ENCODE results near the gene C1orf116. TPM values are rescaled to one million over a fixed set of nuclear protein-coding genes. Genes with fewer than 3 reads are reported as not detected.

The C1orf116 gene
- total RNA-seq, 1 experiment from 2014 or later: under 0.01 TPM

GRCh38 chr1:206998816-206999215 lies 33.7 kb downstream of the C1orf116 start:
- DNase-seq (ENCODE audit: low read depth): no peak

DNA sequence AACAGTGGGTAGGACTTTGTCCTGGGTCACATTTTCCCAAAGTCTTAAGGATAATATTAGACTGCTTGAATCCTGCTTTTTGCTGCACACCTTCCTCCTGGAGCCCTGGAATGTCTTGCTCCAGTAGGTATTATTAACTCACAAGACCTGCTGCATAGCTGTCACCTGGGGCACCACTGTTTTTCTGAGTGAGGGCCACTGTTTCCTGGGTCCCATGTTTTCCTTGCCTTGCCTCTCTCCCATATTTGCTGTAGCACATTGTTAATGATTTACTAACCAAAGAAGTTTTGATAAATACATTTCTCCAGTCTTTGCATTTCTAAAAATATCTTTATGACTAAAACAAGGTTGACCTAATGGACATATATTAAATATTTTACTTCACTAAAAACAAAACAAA lies 39.8 kb downstream of the C1orf116 start:
- DNase-seq (ENCODE audit: low read depth): no peak

DNA sequence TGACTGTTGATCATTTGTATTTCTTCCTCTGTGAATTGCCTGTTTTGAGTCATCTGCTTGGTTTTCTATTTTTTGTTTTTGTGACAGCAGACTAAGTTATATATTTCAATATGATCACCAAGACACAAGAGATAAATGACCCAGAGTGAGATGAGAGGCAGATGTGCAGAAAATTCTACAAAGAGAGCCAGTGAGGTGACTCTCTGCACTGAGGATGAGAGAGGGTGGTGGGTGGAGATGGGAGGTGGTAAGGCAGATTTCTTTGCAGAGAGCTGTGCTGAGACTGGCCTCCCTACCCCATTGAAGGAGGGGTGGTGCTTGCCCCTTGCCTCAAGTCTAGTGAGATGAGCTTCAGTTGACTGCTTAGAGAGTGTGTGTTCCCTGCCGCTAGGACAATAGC lies 44.7 kb downstream of the C1orf116 start:
- DNase-seq (ENCODE audit: low read depth): no peak

DNA sequence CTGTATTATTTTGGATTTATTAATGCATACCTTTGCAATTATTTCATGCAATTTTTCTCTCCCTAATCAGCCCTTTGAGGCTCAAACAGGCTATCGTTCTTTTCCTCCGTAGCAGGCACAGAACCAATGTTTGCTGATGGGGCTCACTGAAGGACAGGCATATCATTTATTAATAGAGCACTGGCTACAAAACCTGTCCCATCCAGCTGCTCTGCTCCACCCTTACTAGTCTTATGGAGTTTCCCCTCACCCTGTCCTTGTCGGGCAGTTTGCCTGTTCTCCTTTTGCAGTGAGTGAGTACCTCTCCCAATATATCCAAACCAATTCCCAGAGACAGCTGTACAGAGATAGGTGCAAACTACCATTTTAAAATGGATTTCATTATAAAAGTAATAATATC lies 45.7 kb downstream of the C1orf116 start:
- DNase-seq (ENCODE audit: low read depth): no peak

- no peak for DNase-seq (ENCODE audit: low read depth)
Measured at GRCh38 chr1:206986402-206986801, 46.2 kb downstream of the C1orf116 start.

DNA sequence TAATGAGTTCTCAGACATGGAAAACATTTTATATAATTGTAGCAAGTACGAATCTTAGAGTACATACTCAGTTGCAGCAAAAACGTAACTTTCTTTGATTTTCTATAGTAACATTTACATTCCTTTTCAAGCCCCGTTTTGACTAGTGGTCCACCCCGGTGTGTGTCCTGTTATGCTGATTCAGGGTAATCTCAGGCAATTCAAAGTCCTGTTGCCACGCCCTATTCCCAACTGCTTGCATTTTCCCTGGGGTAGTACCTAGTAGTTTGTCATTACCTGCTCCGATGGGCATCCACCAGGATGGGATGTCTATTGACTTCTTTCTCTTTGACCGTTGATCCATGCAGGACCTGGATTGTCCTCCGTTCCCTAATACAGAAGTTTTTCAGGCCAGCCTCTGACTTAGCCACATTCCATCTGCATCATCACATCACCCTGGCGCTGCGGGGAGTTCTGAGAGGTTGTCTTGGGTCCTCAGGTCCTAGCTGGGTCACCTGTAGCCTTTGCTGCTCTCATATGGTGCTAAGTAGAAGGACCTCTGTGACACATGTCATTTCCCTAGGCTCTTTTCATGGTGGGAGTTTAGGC lies 47.3 kb downstream of the C1orf116 start:
- DNase-seq (ENCODE audit: low read depth): no peak

- DNase-seq (ENCODE audit: low read depth): peak; percentile 41
Measured at GRCh38 chr1:206982216-206982615, 50.3 kb downstream of the C1orf116 start.

GRCh38 chr1:206979379-206980043 lies 53.0 kb downstream of the C1orf116 start:
- DNase-seq (ENCODE audit: low read depth): peak; percentile 31

- no peak for DNase-seq (ENCODE audit: low read depth)
Measured at GRCh38 chr1:206978259-206978658, 54.3 kb downstream of the C1orf116 start.

- no peak for DNase-seq (ENCODE audit: low read depth)
Measured at GRCh38 chr1:206975306-206975705, 57.2 kb downstream of the C1orf116 start.

- DNase-seq (ENCODE audit: low read depth): no peak
Measured at GRCh38 chr1:206974140-206974539, 58.4 kb downstream of the C1orf116 start.

DNA sequence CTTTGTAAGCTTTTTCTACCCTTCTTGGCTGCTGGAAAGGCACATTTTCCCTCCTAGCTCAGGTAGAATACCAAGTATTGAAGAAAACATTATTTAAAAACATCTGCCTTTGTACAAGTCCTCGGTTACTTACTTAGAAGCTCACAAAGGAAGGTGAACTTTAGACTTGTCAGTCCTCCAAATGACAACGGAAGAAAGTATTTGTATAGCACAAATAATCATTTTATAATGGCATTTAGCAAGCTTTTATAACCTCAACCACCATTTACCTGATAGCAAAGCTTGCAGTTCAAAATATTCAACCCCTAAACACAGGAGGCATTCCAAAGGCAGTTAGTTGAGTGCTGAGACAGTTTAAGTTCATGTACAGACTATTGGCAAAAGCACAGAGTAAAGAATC lies 59.8 kb downstream of the C1orf116 start:
- no peak for DNase-seq (ENCODE audit: low read depth)

GRCh38 chr1:206971029-206971655 lies 61.4 kb downstream of the C1orf116 start:
- DNase-seq (ENCODE audit: low read depth): no peak

- peak; percentile 19 for DNase-seq (ENCODE audit: low read depth)
Measured at GRCh38 chr1:206970446-206970845, 62.1 kb downstream of the C1orf116 start, which contains the start of gene FCAMR. TSS of gene FCAMR (minus strand) at chr1:206970460. CDS start at chr1:206970125, 335 bp downstream.

DNA sequence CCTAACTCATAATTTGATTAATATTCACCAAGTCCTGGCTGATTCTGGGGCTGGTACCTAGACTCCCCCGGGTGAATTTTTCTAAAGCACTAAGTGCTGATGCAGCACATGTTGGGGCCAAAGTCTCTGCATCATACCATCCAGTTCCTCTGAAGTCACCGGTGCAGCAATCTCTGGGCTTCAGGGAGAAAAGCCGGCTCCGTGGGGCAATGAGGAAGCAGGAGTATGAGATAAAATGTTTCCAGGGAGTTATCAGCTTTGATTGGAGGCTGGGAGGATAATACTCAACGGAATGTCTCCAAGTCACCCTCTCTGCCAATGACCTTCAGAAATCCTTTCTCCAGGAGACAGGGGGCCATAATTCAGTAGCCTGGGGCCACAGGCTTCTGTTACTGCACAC lies 63.5 kb downstream of the C1orf116 start:
- no peak for DNase-seq (ENCODE audit: low read depth)

Other genes starting within 250 kb of the C1orf116 start
- gene IL20, start 167.1 kb downstream of the C1orf116 start, total RNA-seq (2014; rRNA removed): not detected in 2 replicates
- gene IL24, start 135.3 kb downstream of the C1orf116 start, total RNA-seq (2014; rRNA removed): 0.17 TPM in 1 of 2 replicates, not detected in the other
- not detected in 2 replicates for gene FCMR, start 110.8 kb downstream of the C1orf116 start, total RNA-seq (2014; rRNA removed)
- gene PIGR, start 86.3 kb downstream of the C1orf116 start, total RNA-seq (2014; rRNA removed): not detected in 2 replicates
- not detected in 2 replicates for gene FCAMR, start 62.3 kb downstream of the C1orf116 start, total RNA-seq (2014; rRNA removed)
- gene YOD1, start 18.5 kb upstream of the C1orf116 start, total RNA-seq (2014; rRNA removed): 5.0 and 5.6 TPM in 2 replicates
- gene PFKFB2, start 20.5 kb upstream of the C1orf116 start, total RNA-seq (2014; rRNA removed): 1.6 and 3.0 TPM in 2 replicates
- not detected in 2 replicates for gene C4BPB, start 56.1 kb upstream of the C1orf116 start, total RNA-seq (2014; rRNA removed)
- gene C4BPA, start 71.5 kb upstream of the C1orf116 start, total RNA-seq (2014; rRNA removed): not detected in 2 replicates